22Rv1 (cell line): ENCODE results near the gene ALDH1L1.

ENCODE experiments used
- ZFX ChIP-seq: fragments of 450-650 bp; IDR thresholded peaks from 2 replicates; pipeline ENCODE4 v1.6.1; 2017; ENCODE audit warnings: antibody characterized with exemption, borderline replicate concordance
- TF ChIP-seq, protein P1 (sequence below): fragments of 450-650 bp; IDR thresholded peaks from 2 replicates; pipeline ENCODE4 v1.5.1; 2017; ENCODE audit warnings: mild to moderate bottlenecking

DNA sequence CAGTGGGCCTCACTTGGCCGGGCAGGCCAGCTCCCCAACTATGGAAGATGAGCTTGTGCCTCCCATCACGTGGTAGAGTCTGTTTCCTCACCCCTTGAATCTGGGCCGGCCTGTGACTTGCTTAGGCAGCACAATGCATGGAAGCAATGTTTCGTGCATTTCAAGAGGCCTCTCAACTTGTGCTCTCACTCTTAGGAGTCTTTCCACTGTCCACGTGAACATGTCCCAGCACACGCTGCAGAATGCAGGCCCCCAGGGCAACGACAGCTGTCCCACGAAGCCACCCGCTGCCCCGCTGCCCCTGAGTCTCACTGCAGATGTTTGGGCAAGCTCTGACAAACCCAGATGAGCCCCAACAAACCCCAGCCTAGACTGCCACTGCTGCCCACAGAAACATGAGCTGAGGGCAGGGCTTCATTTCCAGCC lies 69.2 kb downstream of the ALDH1L1 start:
- TF ChIP-seq, protein P1, sequence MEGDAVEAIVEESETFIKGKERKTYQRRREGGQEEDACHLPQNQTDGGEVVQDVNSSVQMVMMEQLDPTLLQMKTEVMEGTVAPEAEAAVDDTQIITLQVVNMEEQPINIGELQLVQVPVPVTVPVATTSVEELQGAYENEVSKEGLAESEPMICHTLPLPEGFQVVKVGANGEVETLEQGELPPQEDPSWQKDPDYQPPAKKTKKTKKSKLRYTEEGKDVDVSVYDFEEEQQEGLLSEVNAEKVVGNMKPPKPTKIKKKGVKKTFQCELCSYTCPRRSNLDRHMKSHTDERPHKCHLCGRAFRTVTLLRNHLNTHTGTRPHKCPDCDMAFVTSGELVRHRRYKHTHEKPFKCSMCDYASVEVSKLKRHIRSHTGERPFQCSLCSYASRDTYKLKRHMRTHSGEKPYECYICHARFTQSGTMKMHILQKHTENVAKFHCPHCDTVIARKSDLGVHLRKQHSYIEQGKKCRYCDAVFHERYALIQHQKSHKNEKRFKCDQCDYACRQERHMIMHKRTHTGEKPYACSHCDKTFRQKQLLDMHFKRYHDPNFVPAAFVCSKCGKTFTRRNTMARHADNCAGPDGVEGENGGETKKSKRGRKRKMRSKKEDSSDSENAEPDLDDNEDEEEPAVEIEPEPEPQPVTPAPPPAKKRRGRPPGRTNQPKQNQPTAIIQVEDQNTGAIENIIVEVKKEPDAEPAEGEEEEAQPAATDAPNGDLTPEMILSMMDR: no peak
- no peak for TF ChIP-seq ZFX
